Endodermal cell (in vitro differentiated cells): Measurements from ENCODE around the gene SEPTIN11. TPM values are rescaled to one million over a fixed set of nuclear protein-coding genes. Genes with fewer than 3 reads are reported as not detected.
"Not testable (repeated sequence)": the region's sequence is repeated elsewhere in the genome, so short reads cannot be mapped to it uniquely, and the experiment has no call there.

ENCODE experiments used
- DNase-seq: peaks from one replicate; pipeline ENCODE4 v3.0.0-alpha.2; 2017
- H3K27ac ChIP-seq: 2 replicates; pipeline ENCODE4 v1.5.1; 2013; ENCODE audit warnings: mild to moderate bottlenecking, low read depth, low read length, moderate library complexity
- H3K27me3 ChIP-seq: 2 replicates; pipeline ENCODE4 v1.6.1; 2013; ENCODE audit warnings: mild to moderate bottlenecking, low read length, moderate library complexity; ENCODE audit not compliant: insufficient read depth, control insufficient read depth, poor library complexity, severe bottlenecking
- H3K36me3 ChIP-seq: 2 replicates; pipeline ENCODE4 v1.7.0; 2013; ENCODE audit warnings: mild to moderate bottlenecking, low read length, moderate library complexity; ENCODE audit not compliant: control insufficient read depth, insufficient read depth
- H3K4me1 ChIP-seq: one replicate; pipeline ENCODE4 v1.7.0; 2013; ENCODE audit warnings: low read length; ENCODE audit not compliant: control insufficient read depth, insufficient read depth
- H3K4me3 ChIP-seq: 2 replicates; pipeline ENCODE4 v1.5.1; 2013; ENCODE audit warnings: mild to moderate bottlenecking, low read length, moderate library complexity
- H3K9ac ChIP-seq: 2 replicates; pipeline ENCODE4 v1.6.1; 2013; ENCODE audit warnings: mild to moderate bottlenecking, low read length, moderate library complexity; ENCODE audit not compliant: poor library complexity, severe bottlenecking; ENCODE audit errors: extremely low read depth
- H3K9me3 ChIP-seq: 2 replicates; pipeline ENCODE4 v1.6.1; 2013; ENCODE audit warnings: mild to moderate bottlenecking, low read length, moderate library complexity; ENCODE audit not compliant: control insufficient read depth
- H3K27ac Mint-ChIP-seq: 2 replicates; pipeline ENCODE4 v1.8.0; 2020; ENCODE audit warnings: mixed read lengths
- H3K27me3 Mint-ChIP-seq: 2 replicates; pipeline ENCODE4 v1.8.0; 2021; ENCODE audit warnings: mild to moderate bottlenecking, mixed read lengths; ENCODE audit not compliant: insufficient read depth
- H3K36me3 Mint-ChIP-seq: 2 replicates; pipeline ENCODE4 v1.8.0; 2020; ENCODE audit warnings: low read depth, mixed read lengths
- H3K4me1 Mint-ChIP-seq: 2 replicates; pipeline ENCODE4 v1.8.0; 2020; ENCODE audit warnings: mixed read lengths
- H3K4me3 Mint-ChIP-seq: 2 replicates; pipeline ENCODE4 v1.8.0; 2020; ENCODE audit warnings: mild to moderate bottlenecking, moderate library complexity, mixed read lengths
- H3K9me3 Mint-ChIP-seq: 2 replicates; pipeline ENCODE4 v1.8.0; 2020; ENCODE audit warnings: mild to moderate bottlenecking, mixed read lengths
- WGBS, 2 experiments: methylation state at CpG; one replicate each; pipeline versions ENCODE4 v1.1.5 to v1.1.7; 2013; ENCODE audit warnings: missing lambda C conversion rate in 2 of 2, mixed read lengths in 1 of 2; ENCODE audit not compliant: insufficient coverage in 1 of 2, insufficient read length in 1 of 2; 5-methylcytosine and 5-hydroxymethylcytosine counted together
- total RNA-seq, 2 donors: library from RNA; stranded (reverse); fragmentation: NEBNext Ultra II Directional in 1 of 2; extraction: Animal tissue kit (Norgen Biotek cat#: 25700) in 1 of 2; gene quantifications; 2 replicates in 1 of 2; 3 replicates in 1 of 2; pipeline ENCODE4 v1.2.1, GENCODE V29; 2021
- TF ChIP-seq, protein P1 (sequence below): fragments of 200-600 bp; sonication (generic); conservative IDR thresholded peaks from 2 replicates; pipeline ENCODE4 v1.5.0; 2021; ENCODE audit warnings: antibody characterized with exemption, mild to moderate bottlenecking

SEPTIN11 gene
- total RNA-seq, 2 donors from 2014 or later: 102 to 116 TPM

DNA sequence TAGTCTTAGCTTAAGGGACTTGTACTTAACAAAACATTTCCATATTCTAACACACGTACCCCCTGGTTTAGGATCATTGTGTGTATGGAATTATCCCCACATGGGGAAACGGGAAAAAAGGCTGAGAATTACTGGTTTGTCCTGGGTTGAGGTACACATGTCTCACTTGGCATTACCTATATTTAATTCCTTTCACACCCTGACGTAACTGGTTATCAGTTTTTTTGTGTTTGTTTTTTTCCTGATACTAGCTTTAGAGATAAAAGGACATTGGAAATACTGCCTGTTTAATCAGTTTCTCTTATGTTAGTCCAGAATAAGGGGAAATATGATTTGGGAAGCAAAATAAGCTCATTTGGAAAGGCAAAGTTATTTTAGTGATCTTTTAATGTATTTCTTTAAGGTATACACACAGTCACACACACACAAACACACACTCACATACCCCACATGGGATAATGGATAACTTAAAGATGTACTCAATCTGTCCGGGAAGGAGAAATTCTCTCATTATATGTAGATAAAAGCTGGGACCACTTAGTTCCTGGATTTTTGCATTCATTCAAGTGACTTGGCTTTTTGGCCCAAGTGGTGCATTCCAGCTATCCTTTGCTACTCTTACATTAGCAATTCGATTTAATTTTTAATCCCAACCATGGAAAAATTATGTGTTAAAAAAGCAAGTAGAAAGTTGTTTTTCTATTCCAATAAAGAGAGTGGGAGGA, 13.0 kb downstream of the SEPTIN11 start:
- no peak overlapping the region for H3K4me3 ChIP-seq
- H3K9me3 Mint-ChIP-seq: peaks cover 5% of the 10 kb centered on the region
- H3K27ac ChIP-seq: no peak overlapping the region
- H3K27ac Mint-ChIP-seq: no peak overlapping the region
- peaks cover 18% of the 10 kb centered on the region for H3K4me1 Mint-ChIP-seq
- H3K9me3 ChIP-seq: no peaks in the 10 kb centered on the region
- WGBS, 2 experiments: 88 to 100% methylated on average over 3 to 5 of the region's 5 CpGs
- no peaks in the 10 kb centered on the region for H3K4me1 ChIP-seq
- no peaks in the 10 kb centered on the region for H3K27me3 Mint-ChIP-seq
- no peak for DNase-seq
- H3K4me3 Mint-ChIP-seq: no peak overlapping the region
- peaks cover 13% of the 10 kb centered on the region for H3K36me3 ChIP-seq
- H3K36me3 Mint-ChIP-seq: peaks cover 8% of the 10 kb centered on the region
- no peak overlapping the region for H3K9ac ChIP-seq
- TF ChIP-seq, protein P1, sequence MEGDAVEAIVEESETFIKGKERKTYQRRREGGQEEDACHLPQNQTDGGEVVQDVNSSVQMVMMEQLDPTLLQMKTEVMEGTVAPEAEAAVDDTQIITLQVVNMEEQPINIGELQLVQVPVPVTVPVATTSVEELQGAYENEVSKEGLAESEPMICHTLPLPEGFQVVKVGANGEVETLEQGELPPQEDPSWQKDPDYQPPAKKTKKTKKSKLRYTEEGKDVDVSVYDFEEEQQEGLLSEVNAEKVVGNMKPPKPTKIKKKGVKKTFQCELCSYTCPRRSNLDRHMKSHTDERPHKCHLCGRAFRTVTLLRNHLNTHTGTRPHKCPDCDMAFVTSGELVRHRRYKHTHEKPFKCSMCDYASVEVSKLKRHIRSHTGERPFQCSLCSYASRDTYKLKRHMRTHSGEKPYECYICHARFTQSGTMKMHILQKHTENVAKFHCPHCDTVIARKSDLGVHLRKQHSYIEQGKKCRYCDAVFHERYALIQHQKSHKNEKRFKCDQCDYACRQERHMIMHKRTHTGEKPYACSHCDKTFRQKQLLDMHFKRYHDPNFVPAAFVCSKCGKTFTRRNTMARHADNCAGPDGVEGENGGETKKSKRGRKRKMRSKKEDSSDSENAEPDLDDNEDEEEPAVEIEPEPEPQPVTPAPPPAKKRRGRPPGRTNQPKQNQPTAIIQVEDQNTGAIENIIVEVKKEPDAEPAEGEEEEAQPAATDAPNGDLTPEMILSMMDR: no peak
- no peaks in the 10 kb centered on the region for H3K27me3 ChIP-seq

DNA sequence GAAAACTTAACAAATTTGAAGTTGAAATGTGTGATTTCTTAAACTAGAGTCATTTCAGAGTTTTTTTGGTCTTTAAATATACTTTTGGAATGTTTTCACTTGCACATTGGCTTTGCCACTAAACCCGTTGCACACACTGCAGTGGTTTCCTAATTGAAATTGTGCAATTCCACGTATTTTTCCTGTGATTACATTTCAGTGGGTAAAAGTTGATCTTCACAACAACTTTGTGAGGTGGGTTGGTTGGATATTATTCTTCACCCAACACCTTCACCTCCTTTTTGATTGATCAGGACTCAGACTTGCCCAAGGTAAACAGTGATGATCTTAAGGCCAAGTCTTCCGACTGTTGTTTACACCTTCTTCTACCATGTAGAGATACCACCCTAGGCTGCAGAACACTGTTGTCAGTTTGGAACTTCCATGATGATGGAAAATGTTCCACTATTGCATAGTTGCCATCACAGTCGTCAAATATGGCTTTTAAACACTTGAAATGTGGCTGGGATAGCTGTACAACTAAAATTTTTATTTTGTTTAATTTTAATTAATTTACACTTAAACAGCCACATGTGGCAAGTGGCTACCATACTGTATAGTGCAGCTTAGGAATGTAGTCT, 13.7 kb downstream of the SEPTIN11 start:
- TF ChIP-seq, protein P1: no peak
- Histone ChIP-seq H3K36me3 (peaks cover 13% of the 10 kb centered on the region), H3K4me3 (no peak overlapping the region), H3K4me1 (no peaks in the 10 kb centered on the region), H3K9ac (no peak overlapping the region), H3K27me3 (no peaks in the 10 kb centered on the region), H3K9me3 (no peaks in the 10 kb centered on the region), H3K27ac (no peak overlapping the region)
- no peak for DNase-seq
- Mint-ChIP-seq H3K4me3 (no peak overlapping the region), H3K27ac (no peak overlapping the region), H3K27me3 (no peaks in the 10 kb centered on the region), H3K4me1 (peaks cover 11% of the 10 kb centered on the region), H3K36me3 (peaks cover 8% of the 10 kb centered on the region), H3K9me3 (peaks cover 5% of the 10 kb centered on the region)
- WGBS, 2 experiments: 94 to 97% methylated on average over 3 to 4 of the region's 4 CpGs

DNA sequence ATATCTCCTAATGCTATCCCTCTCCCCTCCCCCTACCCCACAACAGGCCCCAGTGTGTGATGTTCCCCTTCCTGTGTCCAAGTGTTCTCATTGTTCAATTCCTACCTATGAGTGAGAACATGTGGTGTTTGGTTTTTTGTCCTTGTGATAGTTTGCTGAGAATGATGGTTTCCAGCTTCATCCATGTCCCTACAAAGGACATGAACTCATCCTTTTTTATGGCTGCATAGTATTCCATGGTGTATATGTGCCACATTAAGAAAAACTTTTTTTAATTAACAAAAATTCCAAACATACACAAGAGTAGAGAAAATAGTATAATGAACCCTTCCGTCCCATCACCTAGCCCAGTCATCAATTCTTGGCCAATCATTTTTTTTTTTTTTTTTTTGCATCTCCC, 14.4 kb downstream of the SEPTIN11 start:
- not testable (repeated sequence) for H3K4me3 Mint-ChIP-seq, H3K27ac ChIP-seq, H3K9me3 ChIP-seq, H3K27me3 Mint-ChIP-seq, H3K4me3 ChIP-seq, H3K36me3 Mint-ChIP-seq, H3K9me3 Mint-ChIP-seq, H3K27me3 ChIP-seq, H3K9ac ChIP-seq, DNase-seq, H3K4me1 ChIP-seq, H3K27ac Mint-ChIP-seq
- 89 to 95% methylated on average over 1 of the region's 1 CpG for WGBS, 2 experiments
- peaks cover 11% of the 10 kb centered on the region for H3K4me1 Mint-ChIP-seq
- peaks cover 13% of the 10 kb centered on the region for H3K36me3 ChIP-seq
